ENCODE results near the gene CARD19. TPM values are rescaled to one million over a fixed set of nuclear protein-coding genes. Genes with fewer than 3 reads are reported as not detected.
A peak's percentile ranks its signal among the peaks of the same experiment; 100 is the strongest.

Gene CARD19
- total and polyA plus RNA-seq, 4 experiments from 2014 or later, result 57.8 to 88.7 (median 64.9) TPM

GRCh38 chr9:93059011-93059714 is 36.9 kb upstream of the CARD19 start:
- POLR2A ChIA-PET (ENCODE audit: partially characterized antibody), result interaction anchor here (0.8 to 23.2 kb wide), 19 partner anchors 9 to 112 kb away, joined by 3 to 654 read pairs (median 6); partner anchors contain the start of genes CARD19 and FGD3
- Histone ChIP-seq H3K27me3 (ENCODE audit: insufficient read depth, low read length) (no peaks in the 10 kb centered on the region), H3K4me1 (ENCODE audit: insufficient read depth, low read length) (peaks cover 77% of the 10 kb centered on the region), H3K36me3 (ENCODE audit: insufficient read depth, low read length) (no peaks in the 10 kb centered on the region), H3K4me3 (ENCODE audit: low read length in 2 of 2) (peak overlapping the region; percentile 86 to 92), H3K27ac (ENCODE audit: low read depth, low read length) (peak overlapping the region; percentile 72), H3K9me3 (ENCODE audit: control insufficient read depth in 1 of 2, low read length in 2 of 2) (no peaks in the 10 kb centered on the region)
- Mint-ChIP-seq H3K36me3 (peaks cover 4 to 19% of the 10 kb centered on the region in 2 donors), H3K9me3 (peaks cover 0 to 7% (median 0%) of the 10 kb centered on the region in 8 donors), H3K4me3 (peak overlapping the region; percentile 94 to 95 (median 95)), H3K4me1 (peaks cover 36 to 86% (median 63%) of the 10 kb centered on the region in 4 donors), H3K27me3 (no peaks in the 10 kb centered on the region), H3K27ac (peak overlapping the region; percentile 96 to 100 (median 99))
- CTCF ChIA-PET (ENCODE audit: partially characterized antibody), result interaction anchor here (1.1 to 1.8 kb wide), 7 partner anchors 22 to 86 kb away, joined by 3 to 10 read pairs (median 4); no protein-coding TSS in a partner anchor
- DNase-seq, result peak in 1 of 5 donors; percentile 44
- intact Hi-C loops (cut with micrococcal nuclease), result no loop called here

- H3K27me3 ChIP-seq (ENCODE audit: insufficient read depth, low read length), result no peaks in the 10 kb centered on the region
- H3K9me3 Mint-ChIP-seq, result peaks cover 0 to 7% (median 0%) of the 10 kb centered on the region in 8 donors
- H3K4me3 ChIP-seq (ENCODE audit: low read length in 2 of 2), result peak overlapping the region; percentile 86 to 92
- DNase-seq, result no peak
- peak overlapping the region; percentile 94 to 95 (median 95) for H3K4me3 Mint-ChIP-seq
- H3K27ac ChIP-seq (ENCODE audit: low read depth, low read length), result peak overlapping the region; percentile 72
- H3K36me3 Mint-ChIP-seq, result peaks cover 12 to 27% of the 10 kb centered on the region in 2 donors
- ChIA-PET CTCF (ENCODE audit: partially characterized antibody) (interaction anchor here (0.8 to 1.9 kb wide), 15 partner anchors 20 to 105 kb away, joined by 3 to 10 read pairs (median 4); no protein-coding TSS in a partner anchor), POLR2A (ENCODE audit: partially characterized antibody) (interaction anchor here (0.8 to 23.2 kb wide), 27 partner anchors 8 to 389 kb away, joined by 3 to 654 read pairs (median 5); partner anchors contain the start of genes CARD19, FGD3 and NINJ1)
- peaks cover 44 to 92% (median 69%) of the 10 kb centered on the region in 4 donors for H3K4me1 Mint-ChIP-seq
- H3K9me3 ChIP-seq (ENCODE audit: control insufficient read depth in 1 of 2, low read length in 2 of 2), result no peaks in the 10 kb centered on the region
- intact Hi-C loops (cut with micrococcal nuclease), result loop anchor here (5.0 kb wide), 1 partner anchor 72 kb away; the partner anchor contains the start of gene NINJ1
- H3K27me3 Mint-ChIP-seq, result no peaks in the 10 kb centered on the region
- H3K27ac Mint-ChIP-seq, result peak overlapping the region; percentile 96 to 100 (median 99)
- peaks cover 78% of the 10 kb centered on the region for H3K4me1 ChIP-seq (ENCODE audit: insufficient read depth, low read length)
- no peaks in the 10 kb centered on the region for H3K36me3 ChIP-seq (ENCODE audit: insufficient read depth, low read length)
Observed at GRCh38 chr9:93059715-93060578, 36.1 kb upstream of the CARD19 start.

GRCh38 chr9:93060746-93061259 is 35.2 kb upstream of the CARD19 start:
- ChIA-PET CTCF (ENCODE audit: partially characterized antibody) (interaction anchor here (0.8 to 1.9 kb wide), 11 partner anchors 19 to 106 kb away, joined by 3 to 7 read pairs (median 4); no protein-coding TSS in a partner anchor), POLR2A (ENCODE audit: partially characterized antibody) (interaction anchor here (0.9 to 23.2 kb wide), 16 partner anchors 11 to 390 kb away, joined by 3 to 654 read pairs (median 6); partner anchors contain the start of genes CARD19 and NINJ1)
- H3K4me1 Mint-ChIP-seq, result peaks cover 48 to 94% (median 72%) of the 10 kb centered on the region in 4 donors
- Histone ChIP-seq H3K27me3 (ENCODE audit: insufficient read depth, low read length) (no peaks in the 10 kb centered on the region), H3K27ac (ENCODE audit: low read depth, low read length) (peak overlapping the region; percentile 72), H3K4me1 (ENCODE audit: insufficient read depth, low read length) (peaks cover 78% of the 10 kb centered on the region), H3K36me3 (ENCODE audit: insufficient read depth, low read length) (peaks cover 7% of the 10 kb centered on the region), H3K9me3 (ENCODE audit: control insufficient read depth in 1 of 2, low read length in 2 of 2) (no peaks in the 10 kb centered on the region), H3K4me3 (ENCODE audit: low read length in 2 of 2) (peak overlapping the region; percentile 86 to 92)
- no peak for DNase-seq
- H3K9me3 Mint-ChIP-seq, result peaks cover 0 to 7% (median 0%) of the 10 kb centered on the region in 8 donors
- intact Hi-C loops (cut with micrococcal nuclease), result loop anchor here (5.0 kb wide), 1 partner anchor 71 kb away; the partner anchor contains the start of gene NINJ1
- H3K27ac Mint-ChIP-seq, result peak overlapping the region; percentile 96 to 100 (median 99)
- peak overlapping the region; percentile 94 to 95 (median 95) for H3K4me3 Mint-ChIP-seq
- H3K27me3 Mint-ChIP-seq, result no peaks in the 10 kb centered on the region
- peaks cover 12 to 33% of the 10 kb centered on the region in 2 donors for H3K36me3 Mint-ChIP-seq

GRCh38 chr9:93061260-93061751 is 34.7 kb upstream of the CARD19 start:
- peaks cover 83% of the 10 kb centered on the region for H3K4me1 ChIP-seq (ENCODE audit: insufficient read depth, low read length)

GRCh38 chr9:93061791-93062763 is 33.9 kb upstream of the CARD19 start:
- Histone ChIP-seq H3K27me3 (ENCODE audit: insufficient read depth, low read length) (no peaks in the 10 kb centered on the region), H3K4me1 (ENCODE audit: insufficient read depth, low read length) (peaks cover 90% of the 10 kb centered on the region), H3K36me3 (ENCODE audit: insufficient read depth, low read length) (peaks cover 10% of the 10 kb centered on the region), H3K27ac (ENCODE audit: low read depth, low read length) (peak overlapping the region; percentile 72), H3K9me3 (ENCODE audit: control insufficient read depth in 1 of 2, low read length in 2 of 2) (no peaks in the 10 kb centered on the region), H3K4me3 (ENCODE audit: low read length in 2 of 2) (peak overlapping the region; percentile 86 to 92)
- ChIA-PET POLR2A (ENCODE audit: partially characterized antibody) (interaction anchor here (0.9 to 23.2 kb wide), 13 partner anchors 10 to 391 kb away, joined by 3 to 654 read pairs (median 4); partner anchors contain the start of gene CARD19), CTCF (ENCODE audit: partially characterized antibody) (interaction anchor here (0.8 to 1.7 kb wide), 4 partner anchors 29 to 59 kb away, joined by 3 to 5 read pairs (median 4); no protein-coding TSS in a partner anchor)
- Mint-ChIP-seq H3K36me3 (peaks cover 16 to 42% of the 10 kb centered on the region in 2 donors), H3K9me3 (peaks cover 0 to 5% (median 0%) of the 10 kb centered on the region in 8 donors), H3K27ac (peak overlapping the region; percentile 96 to 100 (median 99)), H3K4me1 (peaks cover 52 to 94% (median 72%) of the 10 kb centered on the region in 4 donors), H3K4me3 (peak overlapping the region; percentile 94 to 95 (median 95)), H3K27me3 (no peaks in the 10 kb centered on the region)
- intact Hi-C loops (cut with micrococcal nuclease), result loop anchor here (5.0 kb wide), 1 partner anchor 70 kb away; the partner anchor contains the start of gene NINJ1
- DNase-seq, result no peak

More at GRCh38 chr9:93061260-93061751, 34.7 kb upstream of the CARD19 start:
- peaks cover 0 to 7% (median 0%) of the 10 kb centered on the region in 8 donors for H3K9me3 Mint-ChIP-seq
- Histone ChIP-seq H3K27ac (ENCODE audit: low read depth, low read length) (peak overlapping the region; percentile 72), H3K36me3 (ENCODE audit: insufficient read depth, low read length) (peaks cover 10% of the 10 kb centered on the region), H3K27me3 (ENCODE audit: insufficient read depth, low read length) (no peaks in the 10 kb centered on the region), H3K4me3 (ENCODE audit: low read length in 2 of 2) (peak overlapping the region; percentile 86 to 92), H3K9me3 (ENCODE audit: control insufficient read depth in 1 of 2, low read length in 2 of 2) (no peaks in the 10 kb centered on the region)
- H3K4me1 Mint-ChIP-seq, result peaks cover 47 to 94% (median 73%) of the 10 kb centered on the region in 4 donors
- intact Hi-C loops (cut with micrococcal nuclease), result loop anchor here (5.0 kb wide), 1 partner anchor 71 kb away; the partner anchor contains the start of gene NINJ1
- no peaks in the 10 kb centered on the region for H3K27me3 Mint-ChIP-seq
- peak overlapping the region; percentile 94 to 95 (median 95) for H3K4me3 Mint-ChIP-seq
- DNase-seq, result no peak
- peak overlapping the region; percentile 96 to 100 (median 99) for H3K27ac Mint-ChIP-seq
- ChIA-PET CTCF (ENCODE audit: partially characterized antibody) (interaction anchor here (0.8 to 1.9 kb wide), 6 partner anchors 31 to 105 kb away, joined by 4 to 7 read pairs (median 5); no protein-coding TSS in a partner anchor), POLR2A (ENCODE audit: partially characterized antibody) (interaction anchor here (1.0 to 23.2 kb wide), 15 partner anchors 10 to 391 kb away, joined by 3 to 654 read pairs (median 5); partner anchors contain the start of genes CARD19 and NINJ1)
- peaks cover 12 to 38% of the 10 kb centered on the region in 2 donors for H3K36me3 Mint-ChIP-seq
